ENCODE data around the gene FANCC. TPM values are rescaled to one million over a fixed set of nuclear protein-coding genes. Genes with fewer than 3 reads are reported as not detected.

Gene FANCC
- total and polyA plus RNA-seq, 2 of the 13 experiments (the other 11 are each of a cell fraction or from before 2014, with no cell fraction given) = 7.4 to 8.6 TPM

DNA sequence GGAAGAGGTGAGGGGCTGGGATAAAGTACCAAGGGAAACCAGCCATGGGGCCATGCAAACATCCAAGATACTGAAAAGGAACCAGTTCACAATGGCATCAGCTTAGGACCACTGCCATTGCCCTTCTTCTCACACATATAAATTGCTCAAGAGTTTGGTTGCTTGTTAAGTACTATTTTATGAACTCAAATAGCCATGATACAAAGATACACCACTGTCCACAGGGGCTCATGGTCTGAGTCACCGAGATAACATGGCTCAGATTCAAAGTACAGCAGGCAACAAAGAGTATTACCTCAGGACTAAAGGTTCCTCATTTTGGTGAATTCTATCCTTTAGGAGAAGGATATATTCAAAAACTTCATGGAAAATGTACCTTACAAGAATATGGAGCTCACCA lies 55.6 kb downstream of the FANCC start (continued):
- peak; percentile 59; the same call in 1 of the 2 replicates for TF ChIP-seq FOSL1 (CRISPR knock-in tag; IDR thresholded peaks at IDR 0.05; ENCODE audit: borderline replicate concordance)
- no peak for TF ChIP-seq TBX3 (IDR thresholded peaks at IDR 0.05; ENCODE audit: borderline replicate concordance)
- peak; percentile 16; the same call in 1 of the 2 replicates for TF ChIP-seq POGZ (CRISPR knock-in tag; IDR thresholded peaks at IDR 0.05)
- TF ChIP-seq ZNF513 (CRISPR knock-in tag; conservative IDR thresholded peaks at IDR 0.05) = no peak
- TF ChIP-seq SAP130 (CRISPR knock-in tag; IDR thresholded peaks at IDR 0.05; ENCODE audit: low read depth) = 0 out of 2 replicates have a peak, but pooled peaks have one; percentile 16

DNA sequence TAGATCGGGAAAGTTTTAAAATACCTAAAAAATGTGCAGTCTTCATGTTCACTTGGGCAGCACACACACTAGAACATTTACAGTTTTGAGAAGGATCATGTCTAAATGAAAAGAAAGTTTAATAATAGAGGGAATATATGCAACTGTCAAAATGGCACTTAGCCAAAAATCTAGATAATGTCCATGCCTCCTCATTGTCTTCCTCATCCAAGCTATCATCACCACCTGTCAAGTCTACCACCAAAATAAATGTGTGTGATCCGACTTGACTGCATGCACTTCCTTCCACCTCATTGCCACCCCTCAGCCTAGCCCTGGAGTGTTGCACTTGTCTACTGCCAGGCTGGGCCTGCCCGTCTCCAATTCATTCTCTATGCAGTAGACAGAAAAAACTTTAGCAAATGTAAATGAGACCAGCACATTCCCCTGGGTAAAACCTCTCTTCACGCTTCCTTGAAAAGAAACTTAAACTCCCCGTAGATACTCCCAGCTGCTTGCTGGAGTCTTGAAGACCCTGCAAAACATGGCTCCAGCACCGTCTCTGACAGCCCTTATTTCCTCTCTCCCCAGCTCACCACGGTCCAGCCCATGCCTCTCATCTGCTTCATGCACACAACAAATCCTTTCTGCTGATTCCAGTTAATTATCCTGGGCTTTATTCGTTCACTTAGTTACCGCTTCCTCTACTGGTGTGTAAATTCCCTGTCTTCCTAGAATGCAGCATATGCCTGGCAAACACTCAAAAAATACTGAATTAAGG lies 66.9 kb downstream of the FANCC start:
- in situ Hi-C loops (cut with HindIII; ENCODE audit: extremely low pct_ligation_motif_present, low pct_unique_long_range_greater_than_20kb) = no loop called here
- Histone ChIP-seq H4K20me1 (ENCODE audit: insufficient read depth, low read length) (no peaks in the 10 kb centered on the region), H3K9me3 (ENCODE audit: low read length) (no peaks in the 10 kb centered on the region), H3K4me3 (replicated peaks in 1 of 3; ENCODE audit: insufficient read depth in 1 of 3, low read depth in 2 of 3, low read length in 3 of 3) (no peak overlapping the region), H3K9ac (ENCODE audit: insufficient read depth, low read depth, low read length) (no peak overlapping the region), H3K27me3 (ENCODE audit: control insufficient read depth in 1 of 2, insufficient read depth in 2 of 2, low read length in 2 of 2) (no peaks in the 10 kb centered on the region), H3K27ac (ENCODE audit: extremely low read length, insufficient read depth, low read length) (no peak overlapping the region), H3K4me1 (ENCODE audit: insufficient read depth, low read length) (peaks cover 12% of the 10 kb centered on the region), H3K4me2 (ENCODE audit: low read depth, low read length) (no peak overlapping the region), H2AFZ (ENCODE audit: low read length) (no peak overlapping the region), H3K79me2 (ENCODE audit: insufficient read depth, low read length) (peaks cover 3% of the 10 kb centered on the region), H3K36me3 (replicated peaks in 1 of 2; ENCODE audit: control insufficient read depth in 1 of 2, insufficient read depth in 2 of 2, low read length in 2 of 2) (peaks cover 1 to 23% of the 10 kb centered on the region in 2 experiments; a peak in 4 of 5 replicates)
- FAIRE-seq = no peak
- ChIA-PET POLR2A (no interaction called here), CTCF (ENCODE audit: low intra/inter-chr PET ratio, low total read pairs) (no interaction called here)
- no TSS peak for BruUV-seq (replicated peaks)
- no peak for DNase-seq (ENCODE audit: low spot score)
- intact Hi-C loops (cut with micrococcal nuclease; ENCODE audit: unreplicated experiment) = no loop called here
- TF ChIP-seq KDM3A (CRISPR knock-in tag; IDR thresholded peaks at IDR 0.05; ENCODE audit: low read depth) = no peak
- no peak for TF ChIP-seq CHD2 (IDR thresholded peaks at IDR 0.05; ENCODE audit: low read depth, low read length)
- 92% methylated on average over 9 of the region's 9 CpGs for WGBS (ENCODE audit: low lambda C conversion rate)
- no peak for ATAC-seq
